ENCODE measurements around the gene OVCA2. TPM values are rescaled to one million over a fixed set of nuclear protein-coding genes. Genes with fewer than 3 reads are reported as not detected.

Gene OVCA2
- total RNA-seq, 4 donors from 2014 or later, result 18.6 to 37.3 (median 35.0) TPM

DNA sequence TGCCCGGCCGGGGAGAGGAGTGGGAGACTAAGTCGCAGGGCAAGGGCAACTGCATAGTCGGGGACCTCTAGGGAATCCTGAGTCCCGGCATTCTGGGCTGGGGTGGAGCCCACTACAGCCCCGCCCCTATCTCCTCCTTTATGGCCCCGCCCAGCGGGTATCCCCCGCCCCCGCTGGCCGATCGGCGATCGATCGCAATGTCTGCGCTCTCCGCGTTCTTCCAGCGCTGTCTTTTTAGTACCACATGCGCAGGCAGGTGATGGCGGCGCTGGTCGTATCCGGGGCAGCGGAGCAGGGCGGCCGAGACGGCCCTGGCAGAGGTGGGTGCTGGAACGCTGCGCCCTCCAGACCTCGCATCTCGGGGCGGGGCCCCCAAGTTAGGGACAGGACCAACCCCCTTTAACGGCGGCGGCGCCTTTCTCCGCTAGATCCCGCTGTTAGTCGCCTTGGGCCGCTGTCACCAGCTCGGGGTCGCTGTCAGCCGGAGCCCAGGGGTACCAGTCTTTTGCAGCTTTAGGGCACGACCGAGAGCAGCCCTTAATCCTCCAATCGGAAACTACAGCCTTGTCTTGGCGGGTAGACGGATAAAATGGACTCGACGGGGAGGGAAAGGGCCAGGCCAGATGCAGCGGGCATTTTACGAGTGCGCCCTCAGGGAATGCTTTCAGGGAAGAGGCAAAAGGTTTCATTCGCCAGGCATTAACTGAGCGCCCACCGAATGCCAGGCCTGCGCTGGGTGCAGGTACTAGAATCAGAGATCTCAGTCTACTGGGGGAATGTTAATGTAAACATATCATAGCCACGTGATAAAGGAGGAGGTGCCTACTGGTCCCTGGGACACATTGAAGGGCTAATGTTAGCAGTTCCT lies 11.7 kb upstream of the OVCA2 start, which contains the start of gene DPH1:
Gene DPH1 (plus strand): TSS at position 243 of the 868 bp plus-strand sequence. CDS start 17 bp downstream, at position 260.
- peak; percentile 79 to 82 for DNase-seq (ENCODE audit: low spot score in 2 of 2)
- peaks cover 0 to 59% (median 22%) of the 10 kb centered on the region in 4 donors for H3K4me1 ChIP-seq
- TF ChIP-seq EP300 (IDR thresholded peaks at IDR 0.05), result peak; percentile 76 to 91
- TF ChIP-seq, protein P1, sequence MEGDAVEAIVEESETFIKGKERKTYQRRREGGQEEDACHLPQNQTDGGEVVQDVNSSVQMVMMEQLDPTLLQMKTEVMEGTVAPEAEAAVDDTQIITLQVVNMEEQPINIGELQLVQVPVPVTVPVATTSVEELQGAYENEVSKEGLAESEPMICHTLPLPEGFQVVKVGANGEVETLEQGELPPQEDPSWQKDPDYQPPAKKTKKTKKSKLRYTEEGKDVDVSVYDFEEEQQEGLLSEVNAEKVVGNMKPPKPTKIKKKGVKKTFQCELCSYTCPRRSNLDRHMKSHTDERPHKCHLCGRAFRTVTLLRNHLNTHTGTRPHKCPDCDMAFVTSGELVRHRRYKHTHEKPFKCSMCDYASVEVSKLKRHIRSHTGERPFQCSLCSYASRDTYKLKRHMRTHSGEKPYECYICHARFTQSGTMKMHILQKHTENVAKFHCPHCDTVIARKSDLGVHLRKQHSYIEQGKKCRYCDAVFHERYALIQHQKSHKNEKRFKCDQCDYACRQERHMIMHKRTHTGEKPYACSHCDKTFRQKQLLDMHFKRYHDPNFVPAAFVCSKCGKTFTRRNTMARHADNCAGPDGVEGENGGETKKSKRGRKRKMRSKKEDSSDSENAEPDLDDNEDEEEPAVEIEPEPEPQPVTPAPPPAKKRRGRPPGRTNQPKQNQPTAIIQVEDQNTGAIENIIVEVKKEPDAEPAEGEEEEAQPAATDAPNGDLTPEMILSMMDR (IDR thresholded peaks at IDR 0.05), result peak in 1 of 5 experiments; percentile 44
- peak in 1 of 2 donors; percentile 60 for TF ChIP-seq POLR2A (IDR thresholded peaks at IDR 0.05)
- peaks cover 0 to 33% of the 10 kb centered on the region in 2 donors for H3K27me3 ChIP-seq
- H3K36me3 ChIP-seq, result peaks cover 0 to 15% (median 0%) of the 10 kb centered on the region in 3 donors
- no peaks in the 10 kb centered on the region for H3K9me3 ChIP-seq
- peak within 1 kb of the TSS in 2 of 4 donors; percentile 74 to 78 for H3K27ac ChIP-seq
- H3K4me3 ChIP-seq, result peak within 1 kb of the TSS; percentile 70 to 99 (median 93)
- WGBS, 2 donors, result 1% methylated on average over 23 to 32 of the region's 59 CpGs

DNA sequence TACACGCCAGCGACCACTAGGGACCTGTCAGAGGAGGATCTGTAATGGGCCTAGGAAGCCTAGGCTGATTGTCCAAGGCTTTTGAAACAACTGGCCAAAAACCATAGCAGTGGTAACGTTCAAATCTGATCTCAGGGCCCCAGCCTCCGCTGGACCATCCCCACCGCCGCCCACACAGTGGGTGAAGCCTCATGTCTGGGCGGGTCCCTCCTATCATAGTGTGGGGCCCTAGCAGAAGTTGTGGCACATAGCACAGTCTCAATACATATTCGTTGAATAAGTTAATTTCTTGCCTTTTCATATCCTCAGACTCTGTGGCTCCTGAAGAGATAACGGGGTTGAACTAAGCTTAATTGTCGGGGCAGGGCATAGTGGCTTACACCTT lies 11.1 kb upstream of the OVCA2 start:
- H3K27ac ChIP-seq, result peak overlapping the region in 1 of 4 donors; percentile 78
- TF ChIP-seq POLR2A (IDR thresholded peaks at IDR 0.05), result no peak
- TF ChIP-seq, protein P1 (IDR thresholded peaks at IDR 0.05), result peak in 2 of 5 experiments; percentile 27 to 34
- 17 to 23% methylated on average over 7 to 8 of the region's 10 CpGs for WGBS, 2 donors
- H3K4me1 ChIP-seq, result peaks cover 0 to 53% (median 16%) of the 10 kb centered on the region in 4 donors
- peak overlapping the region; percentile 70 to 99 (median 93) for H3K4me3 ChIP-seq
- no peak for DNase-seq (ENCODE audit: low spot score in 2 of 2)
- H3K27me3 ChIP-seq, result peaks cover 0 to 26% of the 10 kb centered on the region in 2 donors
- no peaks in the 10 kb centered on the region for H3K9me3 ChIP-seq
- H3K36me3 ChIP-seq, result peaks cover 0 to 22% (median 0%) of the 10 kb centered on the region in 3 donors

DNA sequence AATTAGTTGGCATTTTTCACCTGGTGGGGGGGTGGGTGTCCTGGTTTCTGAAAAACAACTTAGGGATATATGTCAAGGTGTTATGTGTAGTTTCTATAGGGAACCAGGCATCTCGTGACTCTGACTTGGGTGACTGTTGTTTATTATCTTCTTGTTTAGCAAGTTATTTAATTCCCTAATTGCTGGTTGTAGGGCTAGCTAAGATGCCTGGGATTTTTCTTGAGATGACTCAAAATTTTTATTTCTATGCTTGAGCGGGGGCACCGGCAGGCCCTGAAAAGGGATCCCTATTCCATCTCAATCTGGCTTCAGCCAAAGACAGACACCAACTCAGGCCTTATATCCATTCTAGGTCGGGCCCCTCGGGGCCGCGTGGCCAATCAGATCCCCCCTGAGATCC lies 8.7 kb upstream of the OVCA2 start:
- Histone ChIP-seq H3K9me3 (no peaks in the 10 kb centered on the region), H3K27me3 (peaks cover 0 to 6% of the 10 kb centered on the region in 2 donors), H3K4me3 (no peak overlapping the region), H3K27ac (no peak overlapping the region), H3K4me1 (peaks cover 0 to 43% (median 12%) of the 10 kb centered on the region in 4 donors), H3K36me3 (peaks cover 2 to 45% (median 7%) of the 10 kb centered on the region in 3 donors)
- 87 to 92% methylated on average over 7 of the region's 7 CpGs for WGBS, 2 donors
- TF ChIP-seq POLR2A (IDR thresholded peaks at IDR 0.05) (no peak), EP300 (IDR thresholded peaks at IDR 0.05) (no peak)
- TF ChIP-seq, protein P1 (IDR thresholded peaks at IDR 0.05), result no peak
- DNase-seq (ENCODE audit: low spot score in 2 of 2), result no peak

DNA sequence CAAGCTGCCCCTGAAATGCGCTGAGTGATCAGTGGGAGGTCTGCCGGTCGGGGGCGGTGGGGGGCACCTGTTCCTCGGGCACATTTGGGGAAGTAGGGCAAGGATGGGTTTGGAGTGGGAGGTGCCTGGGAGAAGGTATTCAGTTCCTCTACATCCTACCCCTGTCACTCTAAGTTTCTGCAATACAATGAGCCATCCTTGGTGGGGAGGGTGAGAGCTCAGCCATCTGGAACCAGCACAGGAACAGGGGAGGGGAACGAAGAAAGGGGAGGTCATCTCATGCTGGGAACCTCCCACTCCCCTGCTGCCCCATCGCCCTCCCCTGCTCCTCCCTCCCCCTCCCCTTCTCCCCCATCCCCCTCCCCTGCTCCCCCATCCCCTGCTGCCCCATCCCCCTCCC lies 7.7 kb upstream of the OVCA2 start:
- H3K36me3 ChIP-seq, result peaks cover 2 to 54% (median 7%) of the 10 kb centered on the region in 3 donors
- no peak for DNase-seq (ENCODE audit: low spot score in 2 of 2)
- no peak overlapping the region for H3K27ac ChIP-seq
- no peak for TF ChIP-seq POLR2A (IDR thresholded peaks at IDR 0.05)
- TF ChIP-seq EP300 (IDR thresholded peaks at IDR 0.05), result no peak
- TF ChIP-seq, protein P1 (IDR thresholded peaks at IDR 0.05), result no peak
- 65 to 75% methylated on average over 7 of the region's 7 CpGs for WGBS, 2 donors
- H3K9me3 ChIP-seq, result no peaks in the 10 kb centered on the region
- peaks cover 0 to 40% (median 12%) of the 10 kb centered on the region in 4 donors for H3K4me1 ChIP-seq
- H3K27me3 ChIP-seq, result peaks cover 0 to 6% of the 10 kb centered on the region in 2 donors
- H3K4me3 ChIP-seq, result no peak overlapping the region
